ENCODE results near the gene RPS17.
A peak's percentile ranks its signal among the peaks of the same experiment; 100 is the strongest.

The RPS17 gene

GRCh38 chr15:82540055-82540983 lies at the start of gene RPS17:
Gene RPS17, minus strand, starts transcription at chr15:82540457. Its CDS starts 29 bp downstream, at chr15:82540428.
- DNase-seq (ENCODE audit: low spot score), result peak; percentile 93

GRCh38 chr15:82587805-82588204 lies 47.5 kb upstream of the RPS17 start:
- no peak for DNase-seq (ENCODE audit: low spot score)

- DNase-seq (ENCODE audit: low spot score), result no peak
These were observed 44.8 kb upstream of the RPS17 start for GRCh38 chr15:82585072-82585471.

GRCh38 chr15:82580713-82581112 lies 40.5 kb upstream of the RPS17 start:
- no peak for DNase-seq (ENCODE audit: low spot score)

GRCh38 chr15:82575335-82575734 lies 35.1 kb upstream of the RPS17 start:
- DNase-seq (ENCODE audit: low spot score), result no peak

GRCh38 chr15:82572986-82573385 lies 32.7 kb upstream of the RPS17 start:
- DNase-seq (ENCODE audit: low spot score), result no peak

- peak; percentile 29 for DNase-seq (ENCODE audit: low spot score)
These were observed 32.1 kb upstream of the RPS17 start for GRCh38 chr15:82572311-82572710.

- DNase-seq (ENCODE audit: low spot score), result peak; percentile 90
These were observed 31.5 kb upstream of the RPS17 start for GRCh38 chr15:82571722-82572222.

GRCh38 chr15:82570721-82571508 lies 30.7 kb upstream of the RPS17 start:
- peak; percentile 19 for DNase-seq (ENCODE audit: low spot score)

- no peak for DNase-seq (ENCODE audit: low spot score)
These were observed 29.6 kb upstream of the RPS17 start for GRCh38 chr15:82569834-82570233.

GRCh38 chr15:82568986-82569385 lies 28.7 kb upstream of the RPS17 start:
- DNase-seq (ENCODE audit: low spot score), result no peak

GRCh38 chr15:82567661-82568060 lies 27.4 kb upstream of the RPS17 start:
- no peak for DNase-seq (ENCODE audit: low spot score)

GRCh38 chr15:82566690-82567089 lies 26.4 kb upstream of the RPS17 start:
- DNase-seq (ENCODE audit: low spot score), result no peak

GRCh38 chr15:82558502-82558901 lies 18.2 kb upstream of the RPS17 start:
- no peak for DNase-seq (ENCODE audit: low spot score)

- no peak for DNase-seq (ENCODE audit: low spot score)
These were observed 16.2 kb upstream of the RPS17 start for GRCh38 chr15:82556315-82557035.

- no peak for DNase-seq (ENCODE audit: low spot score)
These were observed 14.6 kb upstream of the RPS17 start for GRCh38 chr15:82554849-82555248.

- DNase-seq (ENCODE audit: low spot score), result peak; percentile 49
These were observed 14.1 kb upstream of the RPS17 start for GRCh38 chr15:82554351-82554750.

- no peak for DNase-seq (ENCODE audit: low spot score)
These were observed 13.6 kb upstream of the RPS17 start for GRCh38 chr15:82553846-82554245.

GRCh38 chr15:82552861-82553260 lies 12.6 kb upstream of the RPS17 start:
- no peak for DNase-seq (ENCODE audit: low spot score)

GRCh38 chr15:82551646-82552247 lies 11.5 kb upstream of the RPS17 start:
- DNase-seq (ENCODE audit: low spot score), result no peak

- no peak for DNase-seq (ENCODE audit: low spot score)
These were observed 9.0 kb upstream of the RPS17 start for GRCh38 chr15:82549199-82549665.

- no peak for DNase-seq (ENCODE audit: low spot score)
These were observed 8.4 kb upstream of the RPS17 start for GRCh38 chr15:82548700-82549099.

Measured in globus pallidus (tissue), 1 donor.